Activated CD8-positive, alpha-beta memory T cell treated with anti-CD3 and anti-CD28 coated beads, Interleukin-2, amount 50 U/mL, for 1 hour (primary cell): ENCODE measurements around the gene ADGRA3.

Source experiments
- DNase-seq: peaks from one replicate; pipeline ENCODE4 v3.0.0-alpha.2; 2020; ENCODE audit errors: extremely low read depth

ADGRA3 gene

GRCh38 chr4:22508376-22508775, 7.5 kb downstream of the ADGRA3 start:
- DNase-seq, result no peak

GRCh38 chr4:22504922-22505321, 10.9 kb downstream of the ADGRA3 start:
- no peak for DNase-seq

- no peak for DNase-seq
Measured at GRCh38 chr4:22504447-22504846, 11.4 kb downstream of the ADGRA3 start.

GRCh38 chr4:22502895-22503814, 12.7 kb downstream of the ADGRA3 start:
- DNase-seq, result no peak

GRCh38 chr4:22501715-22502095, 14.2 kb downstream of the ADGRA3 start:
- no peak for DNase-seq

GRCh38 chr4:22500831-22501714, 14.8 kb downstream of the ADGRA3 start:
- no peak for DNase-seq

- DNase-seq, result no peak
Measured at GRCh38 chr4:22500128-22500611, 15.7 kb downstream of the ADGRA3 start.

- no peak for DNase-seq
Measured at GRCh38 chr4:22498866-22499265, 17.0 kb downstream of the ADGRA3 start.

- no peak for DNase-seq
Measured at GRCh38 chr4:22496165-22496813, 19.6 kb downstream of the ADGRA3 start.

- DNase-seq, result no peak
Measured at GRCh38 chr4:22493523-22493922, 22.3 kb downstream of the ADGRA3 start.

- DNase-seq, result no peak
Measured at GRCh38 chr4:22492987-22493386, 22.9 kb downstream of the ADGRA3 start.

- DNase-seq, result no peak
Measured at GRCh38 chr4:22491939-22492338, 23.9 kb downstream of the ADGRA3 start.

- DNase-seq, result no peak
Measured at GRCh38 chr4:22490718-22491315, 25.0 kb downstream of the ADGRA3 start.

- DNase-seq, result no peak
Measured at GRCh38 chr4:22488106-22488505, 27.8 kb downstream of the ADGRA3 start.

- DNase-seq, result no peak
Measured at GRCh38 chr4:22487328-22487727, 28.5 kb downstream of the ADGRA3 start.

- no peak for DNase-seq
Measured at GRCh38 chr4:22486276-22486675, 29.6 kb downstream of the ADGRA3 start.

GRCh38 chr4:22485737-22486136, 30.1 kb downstream of the ADGRA3 start:
- no peak for DNase-seq

- no peak for DNase-seq
Measured at GRCh38 chr4:22483551-22483981, 32.3 kb downstream of the ADGRA3 start.

GRCh38 chr4:22482250-22483127, 33.4 kb downstream of the ADGRA3 start:
- DNase-seq, result no peak

GRCh38 chr4:22480675-22481327, 35.1 kb downstream of the ADGRA3 start:
- no peak for DNase-seq
